Measurements from ENCODE around the gene GDF10. TPM values are rescaled to one million over a fixed set of nuclear protein-coding genes. Genes with fewer than 3 reads are reported as not detected.

GDF10 gene
- total RNA-seq, 1 donor from 2014 or later: 0.67 TPM

- Mint-ChIP-seq H3K36me3 (ENCODE audit: low read depth) (no peaks in the 10 kb centered on the region), H3K4me3 (ENCODE audit: unreplicated experiment) (no peak overlapping the region), H3K27ac (ENCODE audit: unreplicated experiment) (no peak overlapping the region), H3K9me3 (ENCODE audit: low read depth) (peaks cover 9% of the 10 kb centered on the region), H3K4me1 (ENCODE audit: low read depth) (peaks cover 31% of the 10 kb centered on the region), H3K27me3 (ENCODE audit: low read depth) (no peaks in the 10 kb centered on the region)
- DNase-seq (ENCODE audit: low spot score): no peak
- TF ChIP-seq CTCF (IDR thresholded peaks at IDR 0.05): no peak
These were observed 37.1 kb upstream of the GDF10 start for GRCh38 chr10:47262606-47263533.

- DNase-seq (ENCODE audit: low spot score): peak; percentile 38
- Mint-ChIP-seq H3K36me3 (ENCODE audit: low read depth) (no peaks in the 10 kb centered on the region), H3K27ac (ENCODE audit: unreplicated experiment) (no peak overlapping the region), H3K27me3 (ENCODE audit: low read depth) (peaks cover 1% of the 10 kb centered on the region), H3K4me1 (ENCODE audit: low read depth) (peaks cover 28% of the 10 kb centered on the region), H3K4me3 (ENCODE audit: unreplicated experiment) (no peak overlapping the region), H3K9me3 (ENCODE audit: low read depth) (peaks cover 9% of the 10 kb centered on the region)
- no peak for TF ChIP-seq CTCF (IDR thresholded peaks at IDR 0.05)
These were observed 35.2 kb upstream of the GDF10 start for GRCh38 chr10:47264797-47265281.

- no peaks in the 10 kb centered on the region for H3K36me3 Mint-ChIP-seq (ENCODE audit: low read depth)
- TF ChIP-seq CTCF (IDR thresholded peaks at IDR 0.05): no peak
- peaks cover 20% of the 10 kb centered on the region for H3K4me1 Mint-ChIP-seq (ENCODE audit: low read depth)
- DNase-seq (ENCODE audit: low spot score): no peak
- no peak overlapping the region for H3K27ac Mint-ChIP-seq (ENCODE audit: unreplicated experiment)
- no peak overlapping the region for H3K4me3 Mint-ChIP-seq (ENCODE audit: unreplicated experiment)
- H3K27me3 Mint-ChIP-seq (ENCODE audit: low read depth): peaks cover 4% of the 10 kb centered on the region
- peaks cover 9% of the 10 kb centered on the region for H3K9me3 Mint-ChIP-seq (ENCODE audit: low read depth)
These were observed 33.4 kb upstream of the GDF10 start for GRCh38 chr10:47266602-47267001.

GRCh38 chr10:47268696-47269095, 31.3 kb upstream of the GDF10 start:
- Mint-ChIP-seq H3K27me3 (ENCODE audit: low read depth) (peaks cover 4% of the 10 kb centered on the region), H3K9me3 (ENCODE audit: low read depth) (peaks cover 22% of the 10 kb centered on the region), H3K4me1 (ENCODE audit: low read depth) (peaks cover 3% of the 10 kb centered on the region), H3K36me3 (ENCODE audit: low read depth) (no peaks in the 10 kb centered on the region), H3K27ac (ENCODE audit: unreplicated experiment) (no peak overlapping the region), H3K4me3 (ENCODE audit: unreplicated experiment) (no peak overlapping the region)
- no peak for DNase-seq (ENCODE audit: low spot score)
- TF ChIP-seq CTCF (IDR thresholded peaks at IDR 0.05): no peak

GRCh38 chr10:47269294-47269693, 30.7 kb upstream of the GDF10 start:
- no peak for DNase-seq (ENCODE audit: low spot score)
- Mint-ChIP-seq H3K36me3 (ENCODE audit: low read depth) (no peaks in the 10 kb centered on the region), H3K4me1 (ENCODE audit: low read depth) (no peaks in the 10 kb centered on the region), H3K27ac (ENCODE audit: unreplicated experiment) (no peak overlapping the region), H3K4me3 (ENCODE audit: unreplicated experiment) (no peak overlapping the region), H3K27me3 (ENCODE audit: low read depth) (peaks cover 4% of the 10 kb centered on the region), H3K9me3 (ENCODE audit: low read depth) (peaks cover 23% of the 10 kb centered on the region)
- TF ChIP-seq CTCF (IDR thresholded peaks at IDR 0.05): no peak

All from chondrocyte (in vitro differentiated cells).